HG03039 (cell line): ENCODE results near the gene COQ10A.
"Not testable (repeated sequence)": the region's sequence is repeated elsewhere in the genome, so short reads cannot be mapped to it uniquely, and the experiment has no call there.

Source experiments
- ATAC-seq: cut with Tn5 transposase; IDR thresholded peaks from one replicate; pipeline ENCODE4 v1.9.1; 2021; ENCODE audit warnings: mild to moderate bottlenecking, moderate library complexity; ENCODE audit not compliant: unreplicated experiment

COQ10A gene

GRCh38 chr12:56242986-56243385, 23.8 kb upstream of the COQ10A start:
- ATAC-seq, result no peak

- ATAC-seq, result no peak
These were observed 23.0 kb upstream of the COQ10A start for GRCh38 chr12:56243731-56244181.

GRCh38 chr12:56244494-56244893, 22.2 kb upstream of the COQ10A start:
- no peak for ATAC-seq

- ATAC-seq, result no peak
These were observed 18.8 kb upstream of the COQ10A start for GRCh38 chr12:56247923-56248322.

GRCh38 chr12:56248711-56249110, 18.0 kb upstream of the COQ10A start:
- ATAC-seq, result no peak

GRCh38 chr12:56252649-56253048, 14.1 kb upstream of the COQ10A start:
- ATAC-seq, result no peak

GRCh38 chr12:56253091-56253490, 13.7 kb upstream of the COQ10A start:
- ATAC-seq, result no peak

- no peak for ATAC-seq
These were observed 11.1 kb upstream of the COQ10A start for GRCh38 chr12:56255671-56256070.

GRCh38 chr12:56256326-56256960, 10.3 kb upstream of the COQ10A start:
- ATAC-seq, result no peak

- no peak for ATAC-seq
These were observed 9.7 kb upstream of the COQ10A start for GRCh38 chr12:56257071-56257470.

- no peak for ATAC-seq
These were observed 9.2 kb upstream of the COQ10A start for GRCh38 chr12:56257491-56258067.

- peak; percentile 73 for ATAC-seq
These were observed 8.5 kb upstream of the COQ10A start, which contains the start of gene ANKRD52 for GRCh38 chr12:56258068-56258819. TSS of gene ANKRD52 (minus strand) at chr12:56258384. CDS start at chr12:56258269, 115 bp downstream.

- ATAC-seq, result no peak
These were observed 7.9 kb upstream of the COQ10A start for GRCh38 chr12:56258820-56259183.

- no peak for ATAC-seq
These were observed 6.4 kb upstream of the COQ10A start for GRCh38 chr12:56260380-56260779.

GRCh38 chr12:56260921-56261320, 5.8 kb upstream of the COQ10A start:
- no peak for ATAC-seq

- ATAC-seq, result no peak
These were observed 5.1 kb upstream of the COQ10A start for GRCh38 chr12:56261503-56262232.

GRCh38 chr12:56262955-56263354, 3.8 kb upstream of the COQ10A start:
- ATAC-seq, result not testable (repeated sequence)

GRCh38 chr12:56266068-56266692, 562 bp upstream of the COQ10A start:
- not testable (repeated sequence) for ATAC-seq

- ATAC-seq, result no peak
These were observed 815 bp downstream of the COQ10A start for GRCh38 chr12:56267443-56268071.

GRCh38 chr12:56271031-56271430, 4.3 kb downstream of the COQ10A start:
- ATAC-seq, result no peak
